ENCODE data around the gene GPRIN3.

Gene GPRIN3

GRCh38 chr4:89352541-89352940 lies 44.9 kb upstream of the GPRIN3 start:
- Histone ChIP-seq H3F3A (ENCODE audit: low read depth) (no peaks in the 10 kb centered on the region), H3K4me3 (ENCODE audit: low read length, poor library complexity, severe bottlenecking) (no peak overlapping the region), H3K4me2 (ENCODE audit: low read depth, low read length, poor library complexity, severe bottlenecking) (no peak overlapping the region), H2AFZ (ENCODE audit: low read length) (no peak overlapping the region), H4K20me1 (ENCODE audit: insufficient read depth, low read length, poor library complexity, severe bottlenecking) (no peaks in the 10 kb centered on the region), H3K4me1 (ENCODE audit: insufficient read depth, low read length, poor library complexity, severe bottlenecking) (no peaks in the 10 kb centered on the region), H3K9ac (ENCODE audit: low read depth, low read length, poor library complexity, severe bottlenecking) (no peak overlapping the region), H3K36me3 (ENCODE audit: insufficient read depth, low read length) (no peaks in the 10 kb centered on the region), H3K9me2 (replicated peaks; ENCODE audit: low read depth, low read length) (no peaks in the 10 kb centered on the region), H3K9me3 (ENCODE audit: insufficient read depth, low read depth, low read length) (peaks cover 7% of the 10 kb centered on the region; the same call in 1 of the 2 replicates), H3K79me2 (ENCODE audit: insufficient read depth, low read length) (no peaks in the 10 kb centered on the region), H3K27me3 (ENCODE audit: insufficient read depth, low read length, poor library complexity, severe bottlenecking) (no peaks in the 10 kb centered on the region)
- TF ChIP-seq EZH2phosphoT487 (IDR thresholded peaks at IDR 0.05; ENCODE audit: borderline replicate concordance): no peak
- TF ChIP-seq CTCF (conservative IDR thresholded peaks at IDR 0.05; ENCODE audit: low read length): no peak

- Histone ChIP-seq H3K9me2 (replicated peaks; ENCODE audit: low read depth, low read length) (no peaks in the 10 kb centered on the region), H3K9me3 (ENCODE audit: insufficient read depth, low read depth, low read length) (peaks cover 15% of the 10 kb centered on the region; the same call in 1 of the 2 replicates), H3K4me3 (ENCODE audit: low read length, poor library complexity, severe bottlenecking) (no peak overlapping the region), H4K20me1 (ENCODE audit: insufficient read depth, low read length, poor library complexity, severe bottlenecking) (no peaks in the 10 kb centered on the region), H3K36me3 (ENCODE audit: insufficient read depth, low read length) (no peaks in the 10 kb centered on the region), H3K4me2 (ENCODE audit: low read depth, low read length, poor library complexity, severe bottlenecking) (no peak overlapping the region), H2AFZ (ENCODE audit: low read length) (no peak overlapping the region), H3K79me2 (ENCODE audit: insufficient read depth, low read length) (no peaks in the 10 kb centered on the region), H3K9ac (ENCODE audit: low read depth, low read length, poor library complexity, severe bottlenecking) (no peak overlapping the region), H3F3A (ENCODE audit: low read depth) (no peaks in the 10 kb centered on the region), H3K27me3 (ENCODE audit: insufficient read depth, low read length, poor library complexity, severe bottlenecking) (no peaks in the 10 kb centered on the region), H3K4me1 (ENCODE audit: insufficient read depth, low read length, poor library complexity, severe bottlenecking) (no peaks in the 10 kb centered on the region)
- TF ChIP-seq CTCF (conservative IDR thresholded peaks at IDR 0.05; ENCODE audit: low read length) (no peak), EZH2phosphoT487 (IDR thresholded peaks at IDR 0.05; ENCODE audit: borderline replicate concordance) (no peak)
Observed at GRCh38 chr4:89351201-89351600, 43.6 kb upstream of the GPRIN3 start.

GRCh38 chr4:89347363-89348025 lies 39.9 kb upstream of the GPRIN3 start:
- no peak overlapping the region for H3K4me2 ChIP-seq (ENCODE audit: low read depth, low read length, poor library complexity, severe bottlenecking)
- no peaks in the 10 kb centered on the region for H3K9me2 ChIP-seq (replicated peaks; ENCODE audit: low read depth, low read length)
- H4K20me1 ChIP-seq (ENCODE audit: insufficient read depth, low read length, poor library complexity, severe bottlenecking): no peaks in the 10 kb centered on the region
- H3K27me3 ChIP-seq (ENCODE audit: insufficient read depth, low read length, poor library complexity, severe bottlenecking): no peaks in the 10 kb centered on the region
- H3K79me2 ChIP-seq (ENCODE audit: insufficient read depth, low read length): no peaks in the 10 kb centered on the region
- H3K4me1 ChIP-seq (ENCODE audit: insufficient read depth, low read length, poor library complexity, severe bottlenecking): no peaks in the 10 kb centered on the region
- H3F3A ChIP-seq (ENCODE audit: low read depth): no peaks in the 10 kb centered on the region
- no peak overlapping the region for H2AFZ ChIP-seq (ENCODE audit: low read length)
- no peaks in the 10 kb centered on the region for H3K36me3 ChIP-seq (ENCODE audit: insufficient read depth, low read length)
- TF ChIP-seq EZH2phosphoT487 (IDR thresholded peaks at IDR 0.05; ENCODE audit: borderline replicate concordance): no peak
- no peak for TF ChIP-seq CTCF (conservative IDR thresholded peaks at IDR 0.05; ENCODE audit: low read length)
- peaks cover 15% of the 10 kb centered on the region; the same call in 1 of the 2 replicates for H3K9me3 ChIP-seq (ENCODE audit: insufficient read depth, low read depth, low read length)
- no peak overlapping the region for H3K4me3 ChIP-seq (ENCODE audit: low read length, poor library complexity, severe bottlenecking)
- no peak overlapping the region for H3K9ac ChIP-seq (ENCODE audit: low read depth, low read length, poor library complexity, severe bottlenecking)

All from Loucy (cell line).